Neural cell (in vitro differentiated cells): ENCODE results near the gene DUSP22. TPM values are rescaled to one million over a fixed set of nuclear protein-coding genes. Genes with fewer than 3 reads are reported as not detected.

Experiments used
- H2AFZ ChIP-seq: fragments of 200-600, 300-800 bp; sonication (generic), shearing (Covaris generic); 2 replicates; pipeline ENCODE4 v1.6.0; 2014; ENCODE audit warnings: low read depth, mild to moderate bottlenecking, antibody characterized with exemption, low read length, moderate library complexity
- H3F3A ChIP-seq: fragments of 200-600 bp; shearing (Covaris generic); 2 replicates; pipeline ENCODE4 v1.6.1; 2016; ENCODE audit warnings: mild to moderate bottlenecking, moderate library complexity, mixed read lengths, antibody characterized with exemption, low read length; ENCODE audit not compliant: insufficient read depth, poor library complexity, severe bottlenecking
- H3K27ac ChIP-seq: fragments of 200-600, 300-800 bp; sonication (generic), shearing (Covaris generic); 2 replicates; pipeline ENCODE4 v1.5.1; 2014; ENCODE audit warnings: mild to moderate bottlenecking, low read length, moderate library complexity
- H3K27me3 ChIP-seq: fragments of 300-800, 200-600 bp; sonication (generic), shearing (Covaris generic); 2 replicates; pipeline ENCODE4 v1.6.0; 2014; ENCODE audit warnings: mild to moderate bottlenecking, low read depth, low read length, moderate library complexity; ENCODE audit not compliant: insufficient read depth
- H3K36me3 ChIP-seq: fragments of 300-800, 200-600 bp; sonication (generic), shearing (Covaris generic); 2 replicates; pipeline ENCODE4 v1.5.1; 2014; ENCODE audit warnings: mild to moderate bottlenecking, antibody characterized with exemption, low read length, moderate library complexity; ENCODE audit not compliant: insufficient read depth
- H3K4me2 ChIP-seq: fragments of 300-800, 200-600 bp; sonication (generic), shearing (Covaris generic); 2 replicates; pipeline ENCODE4 v1.6.0; 2014; ENCODE audit warnings: mild to moderate bottlenecking, low read length
- H3K4me3 ChIP-seq: fragments of 300-800, 200-600 bp; sonication (generic), shearing (Covaris generic); 2 replicates; pipeline ENCODE4 v1.5.1; 2014; ENCODE audit warnings: mild to moderate bottlenecking, low read length, moderate library complexity
- H3K79me2 ChIP-seq: fragments of 200-600 bp; shearing (Covaris generic); replicated peaks from 2 replicates; pipeline ENCODE4 v1.6.0; 2014; ENCODE audit warnings: mild to moderate bottlenecking, low read length, moderate library complexity; ENCODE audit not compliant: insufficient read depth
- H3K9ac ChIP-seq: fragments of 300-800, 200-600 bp; sonication (generic), shearing (Covaris generic); 2 replicates; pipeline ENCODE4 v1.6.1; 2016; ENCODE audit warnings: mild to moderate bottlenecking, low read length, mixed read lengths
- H3K9me2 ChIP-seq: fragments of 200-600 bp; shearing (Covaris generic); 2 replicates; pipeline ENCODE4 v1.6.1; 2016; ENCODE audit warnings: mild to moderate bottlenecking, low read length, mixed read lengths; ENCODE audit not compliant: insufficient read depth
- H3K9me3 ChIP-seq: fragments of 200-600, 300-800 bp; sonication (generic), shearing (Covaris generic); 2 replicates; pipeline ENCODE4 v1.6.1; 2016; ENCODE audit warnings: mild to moderate bottlenecking, mixed run types, low read length, moderate library complexity, mixed read lengths
- H4K20me1 ChIP-seq: fragments of 200-600 bp; shearing (Covaris generic); 2 replicates; pipeline ENCODE4 v1.6.1; 2016; ENCODE audit warnings: mild to moderate bottlenecking, mixed run types; ENCODE audit not compliant: insufficient read depth
- EP300 ChIP-seq: fragments of 450-650 bp; conservative IDR thresholded peaks from 2 replicates; pipeline ENCODE4 v1.6.1; 2014; ENCODE audit warnings: antibody characterized with exemption, mild to moderate bottlenecking, moderate library complexity; ENCODE audit not compliant: poor library complexity, severe bottlenecking
- EZH2 ChIP-seq: fragments of 200-600, 300-800 bp; shearing (Covaris generic), sonication (generic); IDR thresholded peaks from 2 replicates; pipeline ENCODE4 v1.6.1; 2014; ENCODE audit warnings: antibody characterized with exemption, low read length, borderline replicate concordance, mild to moderate bottlenecking; ENCODE audit not compliant: insufficient read depth, poor library complexity, severe bottlenecking
- MXI1 ChIP-seq: fragments of 450-650 bp; conservative IDR thresholded peaks from 2 replicates; pipeline ENCODE4 v1.6.1; 2014; ENCODE audit warnings: antibody characterized with exemption, mild to moderate bottlenecking; ENCODE audit not compliant: poor library complexity, severe bottlenecking
- POLR2AphosphoS5 ChIP-seq: IDR thresholded peaks from 2 replicates; pipeline ENCODE4 v1.6.1; 2012
- RAD21 ChIP-seq: fragments of 450-650 bp; conservative IDR thresholded peaks from 2 replicates; pipeline ENCODE4 v1.6.1; 2014; ENCODE audit warnings: antibody characterized with exemption, mild to moderate bottlenecking, moderate library complexity
- SMC3 ChIP-seq: fragments of 450-650 bp; conservative IDR thresholded peaks from 2 replicates; pipeline ENCODE4 v1.6.1; 2014; ENCODE audit warnings: antibody characterized with exemption, mild to moderate bottlenecking, moderate library complexity; ENCODE audit not compliant: poor library complexity
- TAF1 ChIP-seq: IDR thresholded peaks from 2 replicates; pipeline ENCODE4 v1.6.1; 2012; ENCODE audit warnings: low read depth
- polyA plus RNA-seq: library from polyadenylated mRNA; depleted of rRNA; stranded (reverse); fragments of >200 nt; gene quantifications from 2 replicates; pipeline ENCODE4 v1.2.3, GENCODE V29; 2014
- TF ChIP-seq, protein P1 (sequence below): IDR thresholded peaks from 2 replicates; pipeline ENCODE4 v1.6.1; 2012; ENCODE audit warnings: borderline replicate concordance
- TF ChIP-seq, protein P2 (sequence below): fragments of 450-650 bp; IDR thresholded peaks from 2 replicates; pipeline ENCODE4 v1.5.1; 2014; ENCODE audit warnings: antibody characterized with exemption, mild to moderate bottlenecking, moderate library complexity; ENCODE audit not compliant: poor library complexity, severe bottlenecking

DUSP22 gene
- polyA plus RNA-seq, 1 donor from 2014 or later: 24.9 TPM

DNA sequence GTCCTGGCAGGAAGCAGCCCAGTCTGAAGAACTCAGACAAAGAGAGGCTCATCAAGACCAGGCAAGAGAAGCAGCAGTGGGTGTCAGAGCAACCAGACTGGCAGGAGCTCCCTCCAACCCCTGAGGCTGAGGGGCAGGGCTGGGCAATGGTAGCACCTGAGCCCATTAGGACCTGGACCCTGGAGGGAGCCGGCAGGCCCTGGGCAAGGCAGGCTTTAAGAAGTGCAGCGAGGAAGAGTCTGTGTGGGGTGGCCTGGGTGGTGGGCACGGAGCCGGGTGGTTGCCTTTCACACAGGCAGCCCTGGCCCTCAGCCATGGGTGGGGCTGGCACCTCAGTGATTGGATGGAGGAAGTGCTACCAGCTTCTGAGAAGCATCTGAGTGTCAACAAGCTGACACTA is 66.1 kb downstream of the DUSP22 start:
- Histone ChIP-seq H3K79me2 (no peaks in the 10 kb centered on the region), H2AFZ (no peak overlapping the region), H3K9me2 (no peaks in the 10 kb centered on the region), H4K20me1 (no peaks in the 10 kb centered on the region), H3K9me3 (no peaks in the 10 kb centered on the region), H3K27ac (no peak overlapping the region), H3F3A (no peaks in the 10 kb centered on the region), H3K9ac (no peak overlapping the region), H3K36me3 (no peaks in the 10 kb centered on the region), H3K27me3 (no peaks in the 10 kb centered on the region), H3K4me2 (no peak overlapping the region), H3K4me3 (no peak overlapping the region)
- TF ChIP-seq, protein P1, sequence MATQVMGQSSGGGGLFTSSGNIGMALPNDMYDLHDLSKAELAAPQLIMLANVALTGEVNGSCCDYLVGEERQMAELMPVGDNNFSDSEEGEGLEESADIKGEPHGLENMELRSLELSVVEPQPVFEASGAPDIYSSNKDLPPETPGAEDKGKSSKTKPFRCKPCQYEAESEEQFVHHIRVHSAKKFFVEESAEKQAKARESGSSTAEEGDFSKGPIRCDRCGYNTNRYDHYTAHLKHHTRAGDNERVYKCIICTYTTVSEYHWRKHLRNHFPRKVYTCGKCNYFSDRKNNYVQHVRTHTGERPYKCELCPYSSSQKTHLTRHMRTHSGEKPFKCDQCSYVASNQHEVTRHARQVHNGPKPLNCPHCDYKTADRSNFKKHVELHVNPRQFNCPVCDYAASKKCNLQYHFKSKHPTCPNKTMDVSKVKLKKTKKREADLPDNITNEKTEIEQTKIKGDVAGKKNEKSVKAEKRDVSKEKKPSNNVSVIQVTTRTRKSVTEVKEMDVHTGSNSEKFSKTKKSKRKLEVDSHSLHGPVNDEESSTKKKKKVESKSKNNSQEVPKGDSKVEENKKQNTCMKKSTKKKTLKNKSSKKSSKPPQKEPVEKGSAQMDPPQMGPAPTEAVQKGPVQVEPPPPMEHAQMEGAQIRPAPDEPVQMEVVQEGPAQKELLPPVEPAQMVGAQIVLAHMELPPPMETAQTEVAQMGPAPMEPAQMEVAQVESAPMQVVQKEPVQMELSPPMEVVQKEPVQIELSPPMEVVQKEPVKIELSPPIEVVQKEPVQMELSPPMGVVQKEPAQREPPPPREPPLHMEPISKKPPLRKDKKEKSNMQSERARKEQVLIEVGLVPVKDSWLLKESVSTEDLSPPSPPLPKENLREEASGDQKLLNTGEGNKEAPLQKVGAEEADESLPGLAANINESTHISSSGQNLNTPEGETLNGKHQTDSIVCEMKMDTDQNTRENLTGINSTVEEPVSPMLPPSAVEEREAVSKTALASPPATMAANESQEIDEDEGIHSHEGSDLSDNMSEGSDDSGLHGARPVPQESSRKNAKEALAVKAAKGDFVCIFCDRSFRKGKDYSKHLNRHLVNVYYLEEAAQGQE: no peak
- TF ChIP-seq EP300: no peak
- TF ChIP-seq EZH2: no peak

DNA sequence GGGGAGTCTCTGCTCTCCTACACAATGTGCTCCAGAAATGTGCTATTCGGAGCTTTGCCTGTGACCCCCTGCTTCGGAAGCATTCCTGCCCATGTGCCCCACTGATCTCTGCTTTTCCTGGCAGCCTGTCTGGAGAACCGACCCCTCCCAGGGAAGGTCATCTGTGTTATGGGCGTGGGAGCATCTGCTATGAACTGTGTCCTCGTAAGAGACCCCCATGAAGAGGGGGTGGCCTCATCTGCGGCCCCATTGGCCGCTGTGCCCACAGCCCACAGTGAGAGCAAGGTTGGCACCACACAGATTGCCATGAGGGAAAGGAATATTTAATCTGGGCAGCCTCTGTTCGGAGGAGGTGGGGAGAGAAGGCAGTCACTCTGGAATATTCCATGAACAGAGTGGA is 66.6 kb downstream of the DUSP22 start:
- H3K9me2 ChIP-seq: no peaks in the 10 kb centered on the region
- no peak overlapping the region for H2AFZ ChIP-seq
- no peak overlapping the region for H3K27ac ChIP-seq
- no peak overlapping the region for H3K4me3 ChIP-seq
- no peak overlapping the region for H3K4me2 ChIP-seq
- no peaks in the 10 kb centered on the region for H3K36me3 ChIP-seq
- TF ChIP-seq TAF1: no peak
- no peaks in the 10 kb centered on the region for H3F3A ChIP-seq
- no peaks in the 10 kb centered on the region for H4K20me1 ChIP-seq
- H3K9ac ChIP-seq: no peak overlapping the region
- H3K27me3 ChIP-seq: no peaks in the 10 kb centered on the region
- no peaks in the 10 kb centered on the region for H3K79me2 ChIP-seq
- peaks cover under 1% of the 10 kb centered on the region for H3K9me3 ChIP-seq

DNA sequence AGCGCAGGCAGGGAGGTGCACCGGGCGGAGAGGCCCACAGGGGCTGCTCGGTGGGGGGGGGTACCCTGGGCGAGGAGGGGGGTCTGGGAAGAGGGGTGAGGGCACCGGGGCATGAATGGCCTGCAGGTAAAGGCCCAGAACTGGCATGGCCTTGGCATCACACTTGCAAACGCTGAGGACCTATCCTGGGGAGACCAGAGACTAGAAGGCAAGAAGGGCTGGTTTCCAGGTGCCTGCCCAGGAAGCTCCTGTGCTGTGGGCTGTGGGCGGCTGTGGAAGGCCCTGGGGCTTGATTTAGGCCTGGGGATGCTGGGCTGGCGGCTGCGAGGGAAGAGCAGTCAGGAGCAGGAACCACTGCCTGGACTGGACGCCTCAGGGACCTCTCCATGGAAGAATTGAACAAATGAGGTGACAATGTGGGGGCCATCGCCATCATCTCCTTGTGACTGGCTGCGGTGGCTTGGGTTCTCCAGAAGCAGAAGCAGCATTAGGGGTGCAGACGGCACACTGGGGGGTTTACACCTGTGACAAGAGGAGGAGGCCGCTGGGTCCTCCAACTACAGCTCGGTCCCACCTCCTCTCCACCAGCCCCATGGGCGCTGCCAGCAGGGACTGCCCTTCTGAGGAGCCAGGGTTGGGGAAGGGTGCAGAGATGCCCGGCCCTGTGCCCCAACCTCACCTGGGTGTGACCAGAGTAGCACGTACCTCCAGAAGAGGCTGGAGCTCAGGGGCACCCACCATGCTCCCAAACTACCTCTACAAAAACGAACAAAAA is 67.2 kb downstream of the DUSP22 start:
- no peak for TF ChIP-seq EZH2
- TF ChIP-seq POLR2AphosphoS5: no peak
- no peak for TF ChIP-seq MXI1
- no peak for TF ChIP-seq EP300
- TF ChIP-seq RAD21: no peak
- no peak for TF ChIP-seq TAF1
- TF ChIP-seq, protein P2, sequence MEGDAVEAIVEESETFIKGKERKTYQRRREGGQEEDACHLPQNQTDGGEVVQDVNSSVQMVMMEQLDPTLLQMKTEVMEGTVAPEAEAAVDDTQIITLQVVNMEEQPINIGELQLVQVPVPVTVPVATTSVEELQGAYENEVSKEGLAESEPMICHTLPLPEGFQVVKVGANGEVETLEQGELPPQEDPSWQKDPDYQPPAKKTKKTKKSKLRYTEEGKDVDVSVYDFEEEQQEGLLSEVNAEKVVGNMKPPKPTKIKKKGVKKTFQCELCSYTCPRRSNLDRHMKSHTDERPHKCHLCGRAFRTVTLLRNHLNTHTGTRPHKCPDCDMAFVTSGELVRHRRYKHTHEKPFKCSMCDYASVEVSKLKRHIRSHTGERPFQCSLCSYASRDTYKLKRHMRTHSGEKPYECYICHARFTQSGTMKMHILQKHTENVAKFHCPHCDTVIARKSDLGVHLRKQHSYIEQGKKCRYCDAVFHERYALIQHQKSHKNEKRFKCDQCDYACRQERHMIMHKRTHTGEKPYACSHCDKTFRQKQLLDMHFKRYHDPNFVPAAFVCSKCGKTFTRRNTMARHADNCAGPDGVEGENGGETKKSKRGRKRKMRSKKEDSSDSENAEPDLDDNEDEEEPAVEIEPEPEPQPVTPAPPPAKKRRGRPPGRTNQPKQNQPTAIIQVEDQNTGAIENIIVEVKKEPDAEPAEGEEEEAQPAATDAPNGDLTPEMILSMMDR: no peak
- TF ChIP-seq, protein P1: no peak
- TF ChIP-seq SMC3: no peak
- no peaks in the 10 kb centered on the region for H4K20me1 ChIP-seq
- H3K27ac ChIP-seq: no peak overlapping the region
- H3K9ac ChIP-seq: no peak overlapping the region
- H2AFZ ChIP-seq: no peak overlapping the region
- no peaks in the 10 kb centered on the region for H3K9me2 ChIP-seq
- H3K36me3 ChIP-seq: no peaks in the 10 kb centered on the region
- H3F3A ChIP-seq: no peaks in the 10 kb centered on the region
- H3K27me3 ChIP-seq: no peaks in the 10 kb centered on the region
- no peak overlapping the region for H3K4me3 ChIP-seq
- no peak overlapping the region for H3K4me2 ChIP-seq
- H3K79me2 ChIP-seq: no peaks in the 10 kb centered on the region
- peaks cover 7% of the 10 kb centered on the region for H3K9me3 ChIP-seq
